Chondrocyte (in vitro differentiated cells): Measurements from ENCODE around the gene PRODH2. TPM values are rescaled to one million over a fixed set of nuclear protein-coding genes. Genes with fewer than 3 reads are reported as not detected.

Source experiments
- DNase-seq: peaks from one replicate; pipeline ENCODE4 v3.0.0; 2021; ENCODE audit warnings: mixed read lengths, low spot score
- H3K27ac Mint-ChIP-seq: one replicate; pipeline ENCODE4 v1.8.0; 2021; ENCODE audit warnings: mild to moderate bottlenecking, moderate library complexity, mixed read lengths; ENCODE audit not compliant: unreplicated experiment
- H3K27me3 Mint-ChIP-seq: 2 replicates; pipeline ENCODE4 v1.8.0; 2021; ENCODE audit warnings: low read depth, mixed read lengths
- H3K36me3 Mint-ChIP-seq: 2 replicates; pipeline ENCODE4 v1.8.0; 2021; ENCODE audit warnings: low read depth, mixed read lengths
- H3K4me1 Mint-ChIP-seq: 2 replicates; pipeline ENCODE4 v1.8.0; 2021; ENCODE audit warnings: low read depth, mild to moderate bottlenecking, mixed read lengths
- H3K4me3 Mint-ChIP-seq: one replicate; pipeline ENCODE4 v1.8.0; 2021; ENCODE audit warnings: mild to moderate bottlenecking, moderate library complexity, mixed read lengths; ENCODE audit not compliant: unreplicated experiment
- H3K9me3 Mint-ChIP-seq: 2 replicates; pipeline ENCODE4 v1.8.0; 2021; ENCODE audit warnings: low read depth, mixed read lengths
- CTCF ChIP-seq: fragments of 200-600 bp; sonication (generic); IDR thresholded peaks from 2 replicates; pipeline ENCODE4 v1.5.0; 2021; ENCODE audit warnings: antibody characterized with exemption, mild to moderate bottlenecking, moderate library complexity
- total RNA-seq: library from RNA; stranded (reverse); gene quantifications from 3 replicates; pipeline ENCODE4 v1.2.1, GENCODE V29; 2021

Gene PRODH2
- total RNA-seq, 1 donor from 2014 or later: not detected

- H3K4me1 Mint-ChIP-seq: peaks cover 9% of the 10 kb centered on the region
- no peak for DNase-seq
- H3K36me3 Mint-ChIP-seq: no peaks in the 10 kb centered on the region
- no peak overlapping the region for H3K27ac Mint-ChIP-seq
- peaks cover 68% of the 10 kb centered on the region for H3K27me3 Mint-ChIP-seq
- H3K4me3 Mint-ChIP-seq: no peak overlapping the region
- TF ChIP-seq CTCF: no peak
- H3K9me3 Mint-ChIP-seq: no peaks in the 10 kb centered on the region
Measured at GRCh38 chr19:35858311-35858710, 45.7 kb upstream of the PRODH2 start.

- DNase-seq: no peak
- Mint-ChIP-seq H3K27me3 (peaks cover 70% of the 10 kb centered on the region), H3K4me1 (peaks cover 9% of the 10 kb centered on the region), H3K9me3 (no peaks in the 10 kb centered on the region), H3K36me3 (peaks cover 2% of the 10 kb centered on the region), H3K4me3 (peak within 1 kb of the TSS; percentile 68), H3K27ac (no peak within 1 kb of the TSS)
- no peak for TF ChIP-seq CTCF
Measured at GRCh38 chr19:35856546-35857149, 44.0 kb upstream of the PRODH2 start, which contains the start of gene KIRREL2. KIRREL2 (plus strand) TSS chr19:35856911; CDS start chr19:35857120, 209 bp downstream.

GRCh38 chr19:35853038-35853756 lies 40.6 kb upstream of the PRODH2 start:
- Mint-ChIP-seq H3K4me3 (no peak overlapping the region), H3K27me3 (peaks cover 60% of the 10 kb centered on the region), H3K4me1 (peaks cover 4% of the 10 kb centered on the region), H3K9me3 (no peaks in the 10 kb centered on the region), H3K36me3 (peaks cover 2% of the 10 kb centered on the region), H3K27ac (no peak overlapping the region)
- TF ChIP-seq CTCF: no peak
- DNase-seq: no peak

- Mint-ChIP-seq H3K27ac (no peak within 1 kb of the TSS), H3K27me3 (peaks cover 62% of the 10 kb centered on the region), H3K36me3 (peaks cover 2% of the 10 kb centered on the region), H3K9me3 (no peaks in the 10 kb centered on the region), H3K4me1 (peaks cover 4% of the 10 kb centered on the region), H3K4me3 (no peak within 1 kb of the TSS)
- TF ChIP-seq CTCF: no peak
- no peak for DNase-seq
Measured at GRCh38 chr19:35852029-35852780, 39.6 kb upstream of the PRODH2 start, which contains the start of gene NPHS1. NPHS1 (minus strand) TSS chr19:35852504; CDS start chr19:35851837, 667 bp downstream.
